Measurements from ENCODE around the gene TMEM9.
"Not testable (repeated sequence)": the region's sequence is repeated elsewhere in the genome, so short reads cannot be mapped to it uniquely, and the experiment has no call there.

The TMEM9 gene

GRCh38 chr1:201175820-201176500 is 21.7 kb upstream of the TMEM9 start:
- no peak overlapping the region for H3K4me3 ChIP-seq (ENCODE audit: low read depth, low read length)

GRCh38 chr1:201173736-201174135 is 19.5 kb upstream of the TMEM9 start:
- H3K4me3 ChIP-seq (ENCODE audit: low read depth, low read length), result no peak overlapping the region

GRCh38 chr1:201172999-201173610 is 18.8 kb upstream of the TMEM9 start:
- no peak overlapping the region for H3K4me3 ChIP-seq (ENCODE audit: low read depth, low read length)

- no peak overlapping the region for H3K4me3 ChIP-seq (ENCODE audit: low read depth, low read length)
Observed at GRCh38 chr1:201172326-201172725, 18.1 kb upstream of the TMEM9 start.

- peak overlapping the region; percentile 72 for H3K4me3 ChIP-seq (ENCODE audit: low read depth, low read length)
Observed at GRCh38 chr1:201171063-201172036, 17.1 kb upstream of the TMEM9 start.

GRCh38 chr1:201170533-201171062 is 16.3 kb upstream of the TMEM9 start:
- peak overlapping the region; percentile 72 for H3K4me3 ChIP-seq (ENCODE audit: low read depth, low read length)

- no peak overlapping the region for H3K4me3 ChIP-seq (ENCODE audit: low read depth, low read length)
Observed at GRCh38 chr1:201169971-201170532, 15.8 kb upstream of the TMEM9 start.

- no peak overlapping the region for H3K4me3 ChIP-seq (ENCODE audit: low read depth, low read length)
Observed at GRCh38 chr1:201169203-201169602, 14.9 kb upstream of the TMEM9 start.

GRCh38 chr1:201167041-201167991 is 13.0 kb upstream of the TMEM9 start:
- H3K4me3 ChIP-seq (ENCODE audit: low read depth, low read length), result no peak overlapping the region

- no peak overlapping the region for H3K4me3 ChIP-seq (ENCODE audit: low read depth, low read length)
Observed at GRCh38 chr1:201164645-201165044, 10.4 kb upstream of the TMEM9 start.

GRCh38 chr1:201163707-201164106 is 9.4 kb upstream of the TMEM9 start:
- H3K4me3 ChIP-seq (ENCODE audit: low read depth, low read length), result no peak overlapping the region

GRCh38 chr1:201163036-201163435 is 8.8 kb upstream of the TMEM9 start:
- not testable (repeated sequence) for H3K4me3 ChIP-seq (ENCODE audit: low read depth, low read length)

- no peak overlapping the region for H3K4me3 ChIP-seq (ENCODE audit: low read depth, low read length)
Observed at GRCh38 chr1:201157949-201158348, 3.7 kb upstream of the TMEM9 start.

- H3K4me3 ChIP-seq (ENCODE audit: low read depth, low read length), result no peak overlapping the region
Observed at GRCh38 chr1:201156819-201157218, 2.5 kb upstream of the TMEM9 start.

- H3K4me3 ChIP-seq (ENCODE audit: low read depth, low read length), result no peak overlapping the region
Observed at GRCh38 chr1:201156346-201156745, 2.1 kb upstream of the TMEM9 start.

- no peak overlapping the region for H3K4me3 ChIP-seq (ENCODE audit: low read depth, low read length)
Observed at GRCh38 chr1:201155354-201155753, 1.1 kb upstream of the TMEM9 start.

- H3K4me3 ChIP-seq (ENCODE audit: low read depth, low read length), result peak overlapping the region; percentile 58
Observed at GRCh38 chr1:201153474-201154388, 543 bp downstream of the TMEM9 start.

GRCh38 chr1:201149400-201149799 is 4.9 kb downstream of the TMEM9 start:
- no peak overlapping the region for H3K4me3 ChIP-seq (ENCODE audit: low read depth, low read length)
